NCI-H1417 (cell line): Measurements from ENCODE around the gene EBF3.

Experiments used
- DNase-seq, 3 experiments: peaks; one replicate each; lab custom pipeline; 2025; lab: John Stamatoyannopoulos, UW

Gene EBF3, protein sequence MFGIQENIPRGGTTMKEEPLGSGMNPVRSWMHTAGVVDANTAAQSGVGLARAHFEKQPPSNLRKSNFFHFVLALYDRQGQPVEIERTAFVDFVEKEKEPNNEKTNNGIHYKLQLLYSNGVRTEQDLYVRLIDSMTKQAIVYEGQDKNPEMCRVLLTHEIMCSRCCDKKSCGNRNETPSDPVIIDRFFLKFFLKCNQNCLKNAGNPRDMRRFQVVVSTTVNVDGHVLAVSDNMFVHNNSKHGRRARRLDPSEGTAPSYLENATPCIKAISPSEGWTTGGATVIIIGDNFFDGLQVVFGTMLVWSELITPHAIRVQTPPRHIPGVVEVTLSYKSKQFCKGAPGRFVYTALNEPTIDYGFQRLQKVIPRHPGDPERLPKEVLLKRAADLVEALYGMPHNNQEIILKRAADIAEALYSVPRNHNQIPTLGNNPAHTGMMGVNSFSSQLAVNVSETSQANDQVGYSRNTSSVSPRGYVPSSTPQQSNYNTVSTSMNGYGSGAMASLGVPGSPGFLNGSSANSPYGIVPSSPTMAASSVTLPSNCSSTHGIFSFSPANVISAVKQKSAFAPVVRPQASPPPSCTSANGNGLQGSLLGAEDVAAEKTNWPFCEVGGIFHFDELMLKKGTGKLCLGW

DNA sequence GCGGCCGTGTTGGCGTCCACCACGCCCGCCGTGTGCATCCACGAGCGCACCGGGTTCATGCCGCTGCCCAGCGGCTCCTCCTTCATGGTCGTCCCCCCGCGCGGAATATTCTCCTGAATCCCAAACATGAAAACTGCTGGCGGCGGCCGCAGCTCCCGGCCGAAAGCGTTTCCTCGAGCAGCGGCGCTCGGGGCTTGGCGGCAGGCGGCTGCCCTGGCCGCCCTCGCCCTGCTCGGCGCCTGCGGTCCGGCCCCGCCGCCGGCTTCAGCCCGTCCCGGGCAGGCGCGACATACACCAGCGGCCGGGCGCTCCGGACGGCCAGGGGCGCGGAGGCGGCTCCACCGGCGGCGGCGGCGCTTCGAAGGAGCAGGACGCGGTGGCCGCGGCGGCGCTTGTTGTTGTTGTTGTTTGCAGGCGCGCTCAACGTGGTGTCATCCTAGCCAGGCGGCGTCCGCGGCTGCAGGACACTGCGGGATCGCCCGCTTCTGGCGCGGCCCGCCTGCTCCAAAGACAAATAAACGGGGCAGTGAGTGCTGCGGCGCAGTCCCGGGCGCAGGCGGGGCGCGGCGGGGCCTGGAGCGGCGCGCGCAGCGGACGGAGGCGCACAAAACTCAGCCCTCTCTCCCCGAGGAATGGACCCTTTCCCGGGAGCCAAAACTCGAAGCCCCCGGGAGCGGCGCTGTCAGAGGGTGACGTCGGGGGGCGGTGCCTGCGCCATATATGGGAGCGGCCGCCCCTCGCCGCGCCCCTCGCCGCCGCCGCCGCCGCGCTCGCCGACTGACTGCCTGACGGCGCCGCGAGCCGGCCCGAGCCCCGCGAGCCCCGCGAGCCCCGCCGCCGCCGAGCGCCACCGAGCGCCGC, at the start of gene EBF3:
EBF3 (minus strand) TSS at position 634 of the 861 bp plus-strand sequence; CDS start at position 128, 506 bp downstream.
- peak; percentile 16 to 74 (median 49) for DNase-seq

DNA sequence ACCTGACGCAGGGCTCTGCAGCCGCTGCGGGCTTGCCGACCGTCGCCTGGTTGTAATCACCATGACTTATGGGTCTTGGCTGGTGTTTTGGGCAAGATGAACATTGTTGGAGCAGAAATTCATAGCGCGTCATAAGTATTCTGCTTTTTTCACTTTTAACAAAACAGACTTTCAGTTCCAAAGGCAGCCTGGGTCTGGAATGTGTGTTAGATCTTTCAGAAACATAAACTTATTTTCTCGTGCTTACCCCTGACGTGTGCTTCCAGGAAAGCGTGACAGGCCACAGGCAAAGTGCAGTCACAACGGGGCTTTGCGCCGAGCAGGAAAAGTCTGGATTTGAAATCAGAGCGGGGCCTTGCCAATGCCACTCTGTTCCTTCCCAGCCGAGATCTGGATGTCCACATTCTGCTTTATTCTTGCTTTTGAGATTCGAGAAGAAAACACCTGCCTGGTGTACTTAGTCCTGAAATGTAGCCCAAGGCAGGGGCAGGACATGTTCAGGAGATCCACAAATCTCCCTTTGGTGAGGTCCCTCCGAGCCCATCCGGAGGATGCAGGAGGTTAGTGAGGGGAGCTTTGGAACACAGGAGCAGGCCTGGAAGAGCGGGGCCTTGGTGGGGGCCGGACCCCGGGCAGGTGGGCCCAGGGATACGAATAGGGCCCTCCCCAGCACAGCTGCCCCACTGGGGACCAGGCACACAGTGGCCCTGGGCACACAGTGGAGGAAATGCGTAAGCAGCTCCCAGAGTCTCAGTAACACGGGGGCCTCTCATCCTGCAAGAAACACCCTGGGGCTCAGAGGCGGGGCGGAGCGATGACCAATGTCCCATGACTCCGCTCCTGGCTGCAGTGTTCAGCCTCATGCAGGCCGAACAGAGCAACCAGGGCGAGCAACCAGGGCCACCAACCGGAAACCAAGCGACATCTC, 49.5 kb upstream of the EBF3 start:
- no peak for DNase-seq

GRCh38 chr10:130012129-130012528, 48.1 kb upstream of the EBF3 start:
- DNase-seq, result no peak

DNA sequence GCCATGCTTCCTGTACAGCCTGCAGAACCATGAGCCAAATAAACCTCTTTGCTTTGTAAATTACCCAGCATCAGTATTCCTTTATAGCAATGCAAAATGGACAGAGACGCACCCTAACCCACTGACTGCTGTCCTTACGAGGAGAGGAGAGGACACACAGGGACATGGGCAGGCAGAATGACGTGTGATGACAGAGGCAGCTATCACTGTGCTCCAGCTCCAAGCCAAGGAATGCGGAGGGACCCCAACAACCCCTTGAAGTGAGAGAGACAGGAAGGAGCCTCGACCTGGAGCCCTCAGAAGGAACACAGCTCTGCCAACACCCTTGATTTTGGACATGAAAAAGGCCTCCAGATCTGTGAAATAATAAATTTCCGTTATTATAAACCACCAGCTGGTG, 46.6 kb upstream of the EBF3 start:
- DNase-seq, result no peak

GRCh38 chr10:130009228-130009627, 45.2 kb upstream of the EBF3 start:
- DNase-seq, result no peak

DNA sequence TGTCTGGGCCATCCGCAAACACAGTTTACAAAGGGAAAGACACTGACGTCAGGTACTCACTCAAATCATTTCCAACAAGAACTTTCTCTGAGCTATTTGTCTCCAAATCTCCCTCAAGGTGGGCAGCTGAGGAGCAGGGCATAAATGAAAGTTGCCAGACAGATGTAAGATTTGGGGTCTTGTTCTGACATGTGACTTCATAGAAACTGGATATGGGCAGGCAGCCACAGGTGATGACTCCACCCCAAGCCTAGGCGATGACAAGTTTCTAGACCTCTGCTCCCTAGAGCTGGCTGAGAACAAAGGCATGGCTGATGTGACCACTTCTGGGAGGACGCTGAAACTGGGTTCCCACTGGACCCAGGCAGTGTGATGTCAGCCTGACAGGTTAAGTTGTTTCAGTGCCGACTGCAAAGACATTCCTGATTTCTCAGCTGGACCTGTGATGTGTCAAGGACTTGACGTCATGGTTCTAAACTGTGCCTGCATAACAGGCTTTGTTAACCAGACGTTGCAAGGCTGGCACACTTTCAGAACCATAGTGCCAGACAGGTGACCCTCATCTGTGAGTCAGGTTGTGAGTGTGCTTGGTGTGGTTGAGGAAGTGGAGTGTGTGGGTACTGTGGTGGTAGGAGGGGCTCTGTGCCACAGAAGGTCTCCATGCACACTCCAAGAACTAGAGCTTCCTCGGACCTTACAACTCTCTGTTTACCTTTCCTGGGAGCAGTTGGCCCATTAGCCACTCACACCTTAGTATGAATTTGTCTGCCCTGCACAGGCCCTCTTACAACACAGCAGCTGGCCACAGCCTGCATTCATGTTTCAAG, 39.9 kb upstream of the EBF3 start:
- DNase-seq, result no peak

- DNase-seq, result no peak
These were observed 39.1 kb upstream of the EBF3 start for GRCh38 chr10:130003166-130003565.

DNA sequence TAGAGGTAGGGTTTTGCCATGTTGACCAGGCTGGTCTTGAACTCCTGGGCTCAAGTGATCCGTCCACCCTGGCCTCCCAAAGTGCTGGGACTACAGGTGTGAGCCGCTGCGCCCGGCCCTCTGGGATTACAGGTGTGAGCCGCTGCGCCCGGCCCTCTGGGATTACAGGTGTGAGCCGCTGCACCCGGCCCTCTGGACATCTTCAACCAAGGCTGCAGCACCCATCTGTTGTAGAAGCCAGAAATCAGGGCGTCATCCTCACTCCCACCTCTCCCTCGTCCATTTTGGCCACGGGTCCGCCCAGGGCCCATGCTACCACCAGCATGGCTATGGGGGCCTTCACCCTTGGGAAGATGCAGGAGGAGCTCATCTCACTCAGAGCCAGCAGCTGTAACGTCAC, 38.5 kb upstream of the EBF3 start:
- DNase-seq, result no peak

DNA sequence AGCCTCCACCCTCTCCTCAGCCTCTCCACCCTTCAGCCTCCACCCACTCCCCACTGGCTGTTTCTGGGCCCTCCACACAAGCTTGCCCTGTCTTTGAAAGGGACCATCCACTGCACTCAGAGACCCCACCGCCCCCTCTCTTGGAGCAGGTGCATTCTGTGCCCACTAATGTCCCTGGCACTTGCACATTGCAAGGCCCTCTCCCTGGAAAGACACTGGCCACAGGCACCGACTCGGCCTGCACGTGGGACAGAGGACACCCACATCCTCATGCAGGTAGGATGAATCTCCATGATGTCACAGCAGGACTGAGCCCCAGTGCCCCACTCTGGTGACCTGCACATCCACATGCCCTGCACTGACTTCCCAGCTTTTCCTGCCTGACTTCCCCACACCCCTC, 36.8 kb upstream of the EBF3 start:
- no peak for DNase-seq

DNA sequence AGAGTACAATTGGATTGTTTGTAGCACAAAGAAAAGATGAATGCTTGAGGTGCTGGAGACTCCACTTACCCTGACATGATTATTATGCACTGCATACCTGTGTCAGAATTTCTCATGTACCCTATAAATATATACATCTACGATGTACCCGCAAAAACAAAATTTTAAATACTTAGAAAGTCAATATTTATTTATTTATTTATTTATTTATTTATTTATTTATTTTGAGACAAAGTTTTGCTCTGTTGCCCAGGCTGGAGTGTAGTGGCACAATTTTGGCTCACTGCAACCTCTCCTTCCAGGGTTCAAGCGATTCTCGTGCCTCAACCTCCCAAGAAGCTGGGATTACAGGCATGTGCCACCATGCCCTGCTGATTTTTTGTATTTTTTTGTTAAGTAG, 35.1 kb upstream of the EBF3 start:
- DNase-seq, result no peak

DNA sequence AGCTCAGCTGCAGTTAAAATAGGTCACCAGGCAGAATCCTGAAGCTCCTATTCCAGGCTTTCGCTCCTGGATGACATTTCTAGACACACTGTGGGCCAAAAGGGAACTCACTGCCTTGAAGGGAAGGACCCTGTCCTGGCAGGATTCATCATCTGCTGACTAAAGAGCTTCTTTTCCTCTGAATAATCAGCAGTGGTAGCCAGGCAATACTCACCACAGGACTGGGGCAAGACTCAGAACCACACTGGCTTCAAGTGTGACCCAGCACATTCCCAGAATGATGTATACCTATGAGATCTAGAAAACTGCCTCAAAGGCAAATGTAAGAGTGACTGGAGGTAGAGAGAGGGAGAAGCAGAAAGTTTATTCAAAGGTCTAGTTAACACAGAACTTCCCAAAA, 29.5 kb upstream of the EBF3 start:
- DNase-seq, result no peak

- DNase-seq, result no peak
These were observed 28.3 kb upstream of the EBF3 start for GRCh38 chr10:129992356-129992755.

DNA sequence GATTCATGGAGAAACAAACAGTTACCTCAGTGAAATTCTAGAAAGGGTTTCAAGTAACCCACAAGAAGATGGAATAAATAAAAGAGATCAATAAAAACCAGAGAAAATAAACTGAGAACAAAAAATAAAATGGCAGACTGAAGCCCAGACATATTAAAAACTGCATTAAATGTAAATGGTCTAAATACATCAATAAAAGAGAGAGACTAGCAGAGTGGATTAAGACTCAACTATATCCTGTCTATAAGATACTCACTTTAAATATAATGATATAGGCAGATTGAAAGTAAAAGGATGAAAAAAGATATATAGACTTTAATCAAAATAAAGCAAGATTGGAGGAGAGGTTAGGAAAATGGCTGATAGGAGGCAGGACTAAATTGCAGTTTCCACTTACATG, 18.8 kb upstream of the EBF3 start:
- DNase-seq, result no peak

- no peak for DNase-seq
These were observed 14.9 kb upstream of the EBF3 start for GRCh38 chr10:129978980-129979379.

GRCh38 chr10:129978322-129978721, 14.2 kb upstream of the EBF3 start:
- DNase-seq, result no peak

- DNase-seq, result peak in 1 of 3 experiments; percentile 2
These were observed 13.7 kb upstream of the EBF3 start for GRCh38 chr10:129977794-129978193.

DNA sequence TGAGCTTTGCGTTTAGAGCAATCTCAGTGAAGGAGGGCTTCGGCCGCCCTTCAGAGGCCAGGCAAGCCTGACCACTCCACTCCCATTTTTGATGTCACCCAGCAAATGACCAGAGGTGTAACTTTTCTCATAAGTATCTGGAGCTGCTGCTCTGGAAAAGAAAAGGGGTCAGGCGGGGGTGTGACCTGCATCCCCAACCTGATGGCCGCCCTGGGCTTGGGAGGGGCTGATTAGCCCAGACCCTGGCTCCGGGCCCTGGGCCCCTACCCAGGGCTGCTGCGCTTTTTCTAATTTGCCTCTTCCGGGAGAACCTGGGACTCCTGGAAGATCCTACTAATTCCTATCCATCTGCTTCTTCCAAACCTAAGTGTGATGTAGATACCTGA, 9.6 kb upstream of the EBF3 start:
- DNase-seq, result no peak

DNA sequence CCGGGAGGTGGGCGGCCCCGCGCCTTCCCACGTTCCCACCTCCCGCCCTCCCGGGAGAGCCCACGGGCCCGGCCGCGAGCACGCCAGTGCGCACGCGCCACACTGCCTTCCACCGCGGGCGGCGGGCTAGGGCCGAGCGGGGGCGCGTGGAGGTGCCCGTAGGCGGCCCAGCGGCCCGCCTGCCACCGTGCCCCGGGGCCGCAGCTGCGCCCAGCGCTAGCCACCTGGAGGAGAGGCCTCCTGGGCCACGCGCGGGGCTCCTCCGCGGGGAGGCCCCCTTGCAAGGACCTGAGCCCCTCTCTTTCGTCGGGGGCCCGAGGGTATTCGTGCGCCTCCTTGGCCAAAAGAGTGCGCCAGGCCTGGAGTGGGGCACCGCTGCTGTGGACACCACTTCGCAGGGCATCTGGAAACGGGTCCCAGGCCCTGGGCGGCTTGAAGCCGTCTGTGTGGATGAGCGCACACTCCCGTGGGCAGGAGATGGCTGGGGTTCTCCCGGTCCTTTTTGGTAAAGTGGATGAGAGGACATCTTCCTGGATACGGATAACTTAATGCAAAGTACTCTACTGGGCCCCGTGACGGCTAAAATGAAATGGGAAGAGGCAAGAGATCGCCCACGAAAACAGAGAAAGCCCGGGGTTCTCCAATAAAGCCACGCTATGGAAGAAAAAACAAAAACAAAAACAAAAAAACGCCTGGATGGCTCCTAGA, 9.0 kb upstream of the EBF3 start:
- no peak for DNase-seq

- no peak for DNase-seq
These were observed 8.3 kb upstream of the EBF3 start for GRCh38 chr10:129972145-129972965.
